Amygdala (tissue), 56 donors: ENCODE data around the gene MIPEP.

ENCODE experiments used
- DNase-seq, 56 donors: peaks; one replicate each; lab custom pipeline; 2025; lab: John Stamatoyannopoulos, UW

Gene MIPEP

GRCh38 chr13:23695196-23695595 is 194.0 kb downstream of the MIPEP start:
- no peak for DNase-seq

GRCh38 chr13:23692816-23693215 is 196.4 kb downstream of the MIPEP start:
- DNase-seq: no peak

GRCh38 chr13:23690668-23691067 is 198.5 kb downstream of the MIPEP start:
- no peak for DNase-seq

GRCh38 chr13:23688336-23688735 is 200.9 kb downstream of the MIPEP start:
- no peak for DNase-seq

- DNase-seq: no peak
Measured at GRCh38 chr13:23687614-23688013, 201.6 kb downstream of the MIPEP start.

GRCh38 chr13:23686948-23687347 is 202.3 kb downstream of the MIPEP start:
- no peak for DNase-seq

- no peak for DNase-seq
Measured at GRCh38 chr13:23685416-23685815, 203.8 kb downstream of the MIPEP start.

GRCh38 chr13:23684647-23685046 is 204.6 kb downstream of the MIPEP start:
- no peak for DNase-seq

- DNase-seq: no peak
Measured at GRCh38 chr13:23683084-23683483, 206.1 kb downstream of the MIPEP start.

GRCh38 chr13:23680845-23681669 is 208.1 kb downstream of the MIPEP start:
- DNase-seq: no peak
